ENCODE data around the gene LARP4B. TPM values are rescaled to one million over a fixed set of nuclear protein-coding genes. Genes with fewer than 3 reads are reported as not detected.

LARP4B gene
- total RNA-seq, 4 donors from 2014 or later: 24.9 to 47.5 (median 35.2) TPM

DNA sequence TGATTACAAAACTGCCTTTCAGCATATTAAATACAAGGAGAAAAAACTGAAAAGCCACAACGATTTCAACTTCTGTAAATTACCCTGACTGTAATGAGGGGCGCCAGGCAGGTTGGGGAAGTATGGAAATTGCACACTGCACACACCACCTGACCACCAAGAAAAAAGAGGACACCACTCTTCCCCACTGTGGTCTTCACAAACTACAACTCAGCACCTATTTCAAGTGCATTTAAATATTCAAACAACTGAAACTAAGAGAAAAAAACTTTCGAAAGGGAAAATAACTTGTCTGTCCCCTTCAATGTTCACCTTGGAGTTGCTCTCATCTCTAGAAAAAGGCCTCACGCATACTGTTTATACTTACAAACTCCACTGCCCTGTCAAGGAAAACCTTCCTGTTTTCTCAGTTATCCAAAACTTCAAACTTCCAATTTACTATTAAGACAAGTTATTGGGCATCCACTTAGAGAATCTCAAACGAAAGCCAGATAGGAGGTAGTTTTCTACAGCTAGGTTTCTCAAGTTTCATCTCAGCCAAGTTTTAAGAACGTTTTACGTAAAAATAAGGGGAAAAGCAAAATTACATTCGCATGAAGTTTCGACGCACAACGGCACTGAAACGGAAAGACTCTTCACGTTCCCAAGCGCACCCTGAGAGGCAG is 1.4 kb downstream of the LARP4B start:
- Histone ChIP-seq H3K4me1 (peaks cover 0 to 66% (median 19%) of the 10 kb centered on the region in 3 donors), H3K36me3 (peaks cover 0 to 9% of the 10 kb centered on the region in 2 donors), H3K27me3 (no peaks in the 10 kb centered on the region), H3K9me3 (no peaks in the 10 kb centered on the region), H3K4me3 (peak overlapping the region; percentile 83 to 88), H3K27ac (peak overlapping the region; percentile 11 to 99 (median 98))
- TF ChIP-seq, protein P1, sequence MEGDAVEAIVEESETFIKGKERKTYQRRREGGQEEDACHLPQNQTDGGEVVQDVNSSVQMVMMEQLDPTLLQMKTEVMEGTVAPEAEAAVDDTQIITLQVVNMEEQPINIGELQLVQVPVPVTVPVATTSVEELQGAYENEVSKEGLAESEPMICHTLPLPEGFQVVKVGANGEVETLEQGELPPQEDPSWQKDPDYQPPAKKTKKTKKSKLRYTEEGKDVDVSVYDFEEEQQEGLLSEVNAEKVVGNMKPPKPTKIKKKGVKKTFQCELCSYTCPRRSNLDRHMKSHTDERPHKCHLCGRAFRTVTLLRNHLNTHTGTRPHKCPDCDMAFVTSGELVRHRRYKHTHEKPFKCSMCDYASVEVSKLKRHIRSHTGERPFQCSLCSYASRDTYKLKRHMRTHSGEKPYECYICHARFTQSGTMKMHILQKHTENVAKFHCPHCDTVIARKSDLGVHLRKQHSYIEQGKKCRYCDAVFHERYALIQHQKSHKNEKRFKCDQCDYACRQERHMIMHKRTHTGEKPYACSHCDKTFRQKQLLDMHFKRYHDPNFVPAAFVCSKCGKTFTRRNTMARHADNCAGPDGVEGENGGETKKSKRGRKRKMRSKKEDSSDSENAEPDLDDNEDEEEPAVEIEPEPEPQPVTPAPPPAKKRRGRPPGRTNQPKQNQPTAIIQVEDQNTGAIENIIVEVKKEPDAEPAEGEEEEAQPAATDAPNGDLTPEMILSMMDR (IDR thresholded peaks at IDR 0.05): no peak
- no peak for TF ChIP-seq POLR2AphosphoS5 (IDR thresholded peaks at IDR 0.05)
- TF ChIP-seq POLR2A (IDR thresholded peaks at IDR 0.05): no peak
- TF ChIP-seq EP300 (IDR thresholded peaks at IDR 0.05): no peak
- no peak for ATAC-seq
- WGBS, 2 donors (ENCODE audit: low coverage in 1 of 2): 3 to 8% methylated on average over 7 to 14 of the region's 14 CpGs

DNA sequence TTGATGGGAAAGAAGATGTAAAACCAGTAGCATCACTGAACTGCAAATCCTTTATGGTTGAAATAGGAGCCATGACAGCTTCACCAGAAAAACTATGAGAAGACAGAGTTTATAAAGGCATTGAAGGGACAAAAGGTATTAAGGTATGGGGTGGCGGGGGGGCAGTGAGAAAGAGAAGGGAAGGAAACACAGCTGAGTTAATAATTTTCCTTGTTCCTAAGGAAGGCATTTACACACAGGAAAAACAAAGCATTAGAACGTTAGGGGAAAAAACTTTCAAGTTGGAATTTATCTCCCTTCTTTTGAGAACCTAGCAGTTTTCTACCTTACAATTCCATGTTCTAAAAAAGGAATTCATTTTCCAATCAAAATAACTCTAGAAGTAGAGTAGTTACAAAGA is 4.4 kb downstream of the LARP4B start:
- no peaks in the 10 kb centered on the region for H3K27me3 ChIP-seq
- peaks cover 0 to 81% (median 14%) of the 10 kb centered on the region in 3 donors for H3K4me1 ChIP-seq
- peaks cover 0 to 9% of the 10 kb centered on the region in 2 donors for H3K36me3 ChIP-seq
- WGBS, 2 donors (ENCODE audit: low coverage in 1 of 2): 38 to 45% methylated on average over 2 of the region's 2 CpGs
- TF ChIP-seq, protein P1 (IDR thresholded peaks at IDR 0.05): no peak
- no peak for ATAC-seq
- no peak overlapping the region for H3K27ac ChIP-seq
- H3K9me3 ChIP-seq: no peaks in the 10 kb centered on the region
- no peak overlapping the region for H3K4me3 ChIP-seq

DNA sequence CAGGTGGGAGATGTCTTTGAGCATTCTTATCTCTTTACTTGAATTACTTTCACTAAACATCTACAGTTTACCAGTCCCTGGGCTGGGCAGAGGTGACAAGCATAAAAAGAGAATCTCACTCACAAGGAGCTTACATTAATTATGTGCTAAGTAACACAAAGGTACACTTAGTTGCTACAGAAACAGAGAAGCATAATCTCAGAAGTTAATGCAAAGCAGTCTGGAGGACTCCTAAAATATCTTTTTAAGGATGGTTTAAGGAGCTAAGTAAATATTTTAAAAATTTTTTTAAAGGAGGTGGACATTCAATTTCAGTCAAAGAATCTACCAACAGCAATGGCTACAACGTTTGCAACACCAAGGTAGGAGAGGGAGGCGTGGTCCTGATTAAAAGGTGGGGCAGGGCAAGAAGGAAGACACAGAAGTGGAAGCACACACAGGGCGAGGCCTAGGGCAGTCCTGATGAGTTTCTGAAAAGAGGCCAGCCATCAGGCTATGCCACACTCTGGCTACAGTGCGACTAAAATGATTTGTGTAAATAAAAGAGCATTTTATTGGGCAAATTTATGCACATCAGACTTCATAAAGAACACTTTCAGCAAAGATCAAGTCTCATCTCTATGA is 5.3 kb downstream of the LARP4B start:
- 59 to 68% methylated on average over 4 of the region's 4 CpGs for whole genome bisulfite sequencing, 2 donors (ENCODE audit: low coverage in 1 of 2)

DNA sequence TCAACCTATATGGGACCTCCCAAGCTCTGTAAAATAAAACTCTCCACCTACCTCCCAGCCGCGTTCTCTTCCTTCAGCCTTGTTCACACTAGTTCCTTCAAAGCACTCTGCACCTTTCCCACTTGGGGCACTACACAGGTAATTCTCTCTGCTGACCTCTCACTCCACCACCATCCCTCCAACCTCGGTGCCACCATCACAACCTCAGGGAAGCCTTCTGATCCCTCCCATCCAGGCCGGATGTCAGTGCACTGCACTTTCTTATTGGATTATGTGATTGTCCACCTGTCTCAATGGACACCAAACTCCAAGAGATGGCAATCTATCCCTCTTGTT is 7.0 kb downstream of the LARP4B start:
- H3K27ac ChIP-seq: no peak overlapping the region
- H3K4me1 ChIP-seq: peaks cover 0 to 94% (median 14%) of the 10 kb centered on the region in 3 donors
- no peak for ATAC-seq
- peaks cover 0 to 9% of the 10 kb centered on the region in 2 donors for H3K36me3 ChIP-seq
- no peaks in the 10 kb centered on the region for H3K9me3 ChIP-seq
- TF ChIP-seq POLR2A (IDR thresholded peaks at IDR 0.05) (no peak), POLR2AphosphoS5 (IDR thresholded peaks at IDR 0.05) (no peak), EP300 (IDR thresholded peaks at IDR 0.05) (no peak)
- TF ChIP-seq, protein P1 (IDR thresholded peaks at IDR 0.05): no peak
- no peaks in the 10 kb centered on the region for H3K27me3 ChIP-seq
- H3K4me3 ChIP-seq: no peak overlapping the region
- 51 to 94% methylated on average over 2 to 4 of the region's 4 CpGs for WGBS, 2 donors (ENCODE audit: low coverage in 1 of 2)

More for the DNA sequence above, 5.3 kb downstream of the LARP4B start:
- no peaks in the 10 kb centered on the region for H3K27me3 ChIP-seq
- H3K4me3 ChIP-seq: no peak overlapping the region
- peaks cover 0 to 9% of the 10 kb centered on the region in 2 donors for H3K36me3 ChIP-seq
- no peak for ATAC-seq
- TF ChIP-seq POLR2A (IDR thresholded peaks at IDR 0.05): no peak
- no peak for TF ChIP-seq POLR2AphosphoS5 (IDR thresholded peaks at IDR 0.05)
- TF ChIP-seq, protein P1 (IDR thresholded peaks at IDR 0.05): no peak
- TF ChIP-seq EP300 (IDR thresholded peaks at IDR 0.05): no peak
- peaks cover 0 to 89% (median 14%) of the 10 kb centered on the region in 3 donors for H3K4me1 ChIP-seq
- no peak overlapping the region for H3K27ac ChIP-seq
- H3K9me3 ChIP-seq: no peaks in the 10 kb centered on the region

Measured in gastroesophageal sphincter (tissue), 4 donors.